GM12874 (cell line): Measurements from ENCODE around the gene TTC33.

ENCODE experiments used
- TF ChIP-seq, protein P1 (sequence below): IDR thresholded peaks from 2 replicates; pipeline ENCODE4 v1.5.1; 2011; ENCODE audit warnings: low read depth, mild to moderate bottlenecking, control low read depth, low read length, moderate library complexity; ENCODE audit not compliant: insufficient read depth

Gene TTC33

DNA sequence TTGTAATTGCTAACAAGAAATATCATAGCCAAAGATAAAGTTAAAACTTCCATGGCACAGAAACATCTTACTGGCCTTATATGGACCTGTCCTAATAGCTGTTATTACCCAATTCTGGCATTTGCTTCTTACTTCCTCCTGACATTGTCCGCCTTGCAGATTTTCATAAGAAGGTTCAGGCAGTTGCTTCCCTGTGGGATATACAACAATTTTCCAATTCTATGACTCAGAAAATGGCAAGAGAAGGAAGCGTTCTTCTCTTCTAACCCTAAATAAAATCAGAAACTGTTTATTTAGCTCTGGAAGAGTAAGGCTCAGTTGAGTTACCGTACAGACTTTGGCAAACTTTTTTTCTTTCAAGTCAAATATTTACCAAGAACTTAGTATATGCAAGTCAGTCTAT is 40.7 kb upstream of the TTC33 start:
- TF ChIP-seq, protein P1, sequence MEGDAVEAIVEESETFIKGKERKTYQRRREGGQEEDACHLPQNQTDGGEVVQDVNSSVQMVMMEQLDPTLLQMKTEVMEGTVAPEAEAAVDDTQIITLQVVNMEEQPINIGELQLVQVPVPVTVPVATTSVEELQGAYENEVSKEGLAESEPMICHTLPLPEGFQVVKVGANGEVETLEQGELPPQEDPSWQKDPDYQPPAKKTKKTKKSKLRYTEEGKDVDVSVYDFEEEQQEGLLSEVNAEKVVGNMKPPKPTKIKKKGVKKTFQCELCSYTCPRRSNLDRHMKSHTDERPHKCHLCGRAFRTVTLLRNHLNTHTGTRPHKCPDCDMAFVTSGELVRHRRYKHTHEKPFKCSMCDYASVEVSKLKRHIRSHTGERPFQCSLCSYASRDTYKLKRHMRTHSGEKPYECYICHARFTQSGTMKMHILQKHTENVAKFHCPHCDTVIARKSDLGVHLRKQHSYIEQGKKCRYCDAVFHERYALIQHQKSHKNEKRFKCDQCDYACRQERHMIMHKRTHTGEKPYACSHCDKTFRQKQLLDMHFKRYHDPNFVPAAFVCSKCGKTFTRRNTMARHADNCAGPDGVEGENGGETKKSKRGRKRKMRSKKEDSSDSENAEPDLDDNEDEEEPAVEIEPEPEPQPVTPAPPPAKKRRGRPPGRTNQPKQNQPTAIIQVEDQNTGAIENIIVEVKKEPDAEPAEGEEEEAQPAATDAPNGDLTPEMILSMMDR = no peak

DNA sequence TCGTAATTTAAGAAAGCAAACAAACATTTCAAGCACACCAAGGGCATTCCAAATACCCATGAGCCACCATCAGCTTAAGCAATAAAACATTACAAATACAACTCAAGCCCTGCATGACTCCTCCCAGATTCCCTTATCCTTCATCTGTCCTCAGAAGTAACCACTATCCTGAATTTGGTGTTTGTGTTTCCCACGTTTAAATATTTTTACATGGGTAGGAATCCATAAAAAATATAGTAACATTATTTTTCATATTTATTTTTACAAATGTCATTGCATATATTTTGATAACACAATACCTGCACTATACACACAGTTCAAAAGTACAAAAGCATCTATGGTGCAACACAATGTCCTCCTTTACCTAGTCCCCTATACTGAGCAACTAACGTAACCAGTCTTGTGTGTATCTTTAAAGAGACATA is 36.0 kb upstream of the TTC33 start:
- TF ChIP-seq, protein P1 = no peak

DNA sequence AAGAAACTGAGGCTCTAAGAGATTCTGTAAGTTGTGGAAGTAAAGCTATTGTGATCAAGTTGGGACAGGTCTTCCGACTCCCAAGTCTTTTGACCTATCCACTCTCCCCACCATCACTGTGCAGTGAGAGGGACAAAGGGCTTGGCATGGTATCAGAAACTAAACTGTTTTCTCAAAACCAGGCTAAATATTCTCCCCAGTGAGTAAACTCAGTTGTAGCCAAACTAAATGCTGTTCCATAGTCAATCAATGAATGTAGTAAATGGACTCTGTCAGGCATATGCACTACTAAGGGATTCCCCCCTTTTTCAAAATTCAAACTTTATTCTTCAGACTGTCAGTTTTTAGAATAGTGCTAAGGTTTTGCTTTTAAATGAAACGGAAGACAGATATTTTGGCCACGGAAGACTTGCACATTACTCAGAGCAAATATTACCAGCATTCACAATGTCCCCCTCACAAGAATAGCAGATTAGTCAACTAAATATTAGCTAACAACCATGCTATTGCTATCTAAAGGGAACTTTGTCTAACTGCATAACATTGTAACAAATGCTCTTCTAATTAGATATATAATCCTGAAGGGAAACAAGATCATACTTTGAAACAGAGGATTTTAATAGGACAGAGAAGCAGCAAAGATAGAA is 35.3 kb upstream of the TTC33 start:
- TF ChIP-seq, protein P1 = no peak

DNA sequence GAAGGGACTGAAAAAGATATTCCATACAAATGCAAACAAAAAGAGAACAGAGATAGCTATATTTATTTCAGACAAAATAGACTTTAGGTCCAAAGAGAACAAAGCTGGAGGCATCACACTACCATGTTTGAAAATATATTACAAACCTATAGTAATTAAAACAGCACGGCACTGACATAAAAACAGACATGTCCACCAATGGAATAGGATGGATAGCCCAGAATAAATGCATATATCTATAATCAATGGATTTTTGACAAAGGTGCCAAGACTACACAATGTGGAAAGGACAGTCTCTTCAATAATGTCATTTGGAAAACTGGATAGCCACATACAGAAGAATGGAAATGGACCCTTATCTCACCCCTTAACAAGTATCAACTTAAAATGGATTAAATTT is 32.2 kb upstream of the TTC33 start:
- TF ChIP-seq, protein P1 = no peak

DNA sequence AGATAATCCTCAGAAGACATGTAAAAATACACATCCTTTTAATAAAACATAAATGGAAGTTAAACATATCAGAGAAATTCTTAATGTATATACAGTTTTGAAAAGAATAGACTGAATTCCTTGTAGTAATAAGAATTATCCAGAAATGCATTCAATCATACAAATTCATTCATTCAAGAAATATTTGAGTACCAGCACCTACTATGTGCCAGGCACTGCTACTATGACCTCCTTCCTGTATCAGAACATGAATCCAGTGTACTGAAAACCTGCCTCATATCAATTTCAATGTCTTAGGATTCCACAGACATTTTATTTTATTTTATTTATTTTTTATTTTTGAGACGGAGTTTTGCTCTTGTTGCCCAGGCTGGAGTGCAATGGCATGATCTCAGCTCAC is 29.2 kb upstream of the TTC33 start:
- TF ChIP-seq, protein P1 = no peak

DNA sequence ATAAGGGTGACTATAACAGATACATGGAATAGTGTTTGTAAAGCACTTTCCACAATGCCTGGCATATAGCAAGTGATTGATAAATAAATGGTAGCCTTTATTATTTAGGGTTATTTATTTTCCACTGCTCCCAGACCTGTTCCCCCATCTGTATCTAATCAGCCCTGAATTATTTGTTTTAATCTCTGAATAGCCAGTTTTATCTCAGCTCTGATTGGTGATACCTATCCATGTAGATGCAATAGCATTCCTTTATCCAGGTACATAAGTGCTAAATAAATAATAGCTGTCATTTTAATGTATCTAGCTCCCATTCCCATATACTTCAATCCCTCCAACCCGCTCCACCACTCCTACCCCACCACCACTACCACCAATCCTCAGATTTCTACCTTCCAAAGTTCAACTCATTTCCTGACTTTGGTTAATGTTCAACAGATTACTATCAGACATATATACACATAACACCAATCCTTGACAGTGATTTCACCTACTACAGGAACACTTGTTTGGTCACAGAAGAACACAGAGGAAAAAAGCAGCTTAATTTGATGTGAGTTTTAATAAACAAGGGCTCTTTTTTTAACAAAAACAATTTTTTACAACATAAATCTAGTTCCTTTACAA is 28.4 kb upstream of the TTC33 start:
- TF ChIP-seq, protein P1 = no peak

DNA sequence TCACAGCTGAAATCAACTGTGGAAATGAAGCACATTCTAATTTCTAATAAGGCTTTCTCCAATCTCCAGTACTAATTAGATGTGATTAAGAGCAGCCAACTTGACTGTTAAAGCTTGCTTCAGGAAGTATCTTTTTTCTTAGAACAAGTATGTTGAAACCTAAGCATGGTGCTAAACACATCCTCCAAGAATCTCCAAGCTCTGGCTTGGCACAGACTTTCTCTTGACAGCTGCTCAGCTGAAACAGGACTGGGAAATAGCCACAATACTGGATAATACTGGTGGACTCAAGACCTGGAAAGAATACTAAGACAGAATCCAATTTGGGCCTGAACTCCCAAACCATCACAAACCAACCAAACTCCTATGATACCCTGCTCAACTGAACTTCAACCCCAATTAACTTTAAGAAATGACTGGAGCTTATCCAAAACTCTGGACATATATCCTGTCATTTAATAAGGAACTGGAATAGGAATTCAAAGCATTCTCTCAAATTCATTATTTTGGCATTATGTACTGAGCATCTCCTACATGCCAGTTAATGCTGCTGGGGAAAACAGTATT is 26.2 kb upstream of the TTC33 start:
- TF ChIP-seq, protein P1 = no peak
